Hepatocyte (in vitro differentiated cells): Measurements from ENCODE around the gene BCCIP.

ENCODE experiments used
- CTCF ChIP-seq: fragments of 200-600 bp; sonication (generic); IDR thresholded peaks from 2 replicates; pipeline ENCODE4 v1.5.1; 2016; ENCODE audit warnings: antibody characterized with exemption, mild to moderate bottlenecking; ENCODE audit not compliant: poor library complexity
- EZH2 ChIP-seq: fragments of 200-600 bp; sonication (generic); IDR thresholded peaks from 2 replicates; pipeline ENCODE4 v1.6.1; 2016; ENCODE audit warnings: antibody characterized with exemption, mild to moderate bottlenecking, borderline replicate concordance
- EZH2phosphoT487 ChIP-seq: fragments of 200-600 bp; sonication (generic); IDR thresholded peaks from one replicate; pipeline ENCODE4 v1.6.1; 2018; ENCODE audit warnings: antibody characterized with exemption, mild to moderate bottlenecking, low read depth, moderate library complexity; ENCODE audit not compliant: unreplicated experiment, severe bottlenecking

- no peak for TF ChIP-seq EZH2
- TF ChIP-seq CTCF: no peak
- no peak for TF ChIP-seq EZH2phosphoT487
Measured at GRCh38 chr10:125838802-125839575, 15.6 kb downstream of the BCCIP start.
